ENCODE measurements around the gene CHEK1.

GRCh38 chr11:125701018-125701610 lies 76.2 kb downstream of the CHEK1 start:
- TF ChIP-seq POLR2AphosphoS5 (IDR thresholded peaks at IDR 0.05) (no peak), CTCF (IDR thresholded peaks at IDR 0.05) (no peak), POLR2A (IDR thresholded peaks at IDR 0.05) (no peak)

Data from upper lobe of left lung (tissue), 4 donors.